Measurements from ENCODE around the gene ACTR3C. TPM values are rescaled to one million over a fixed set of nuclear protein-coding genes. Genes with fewer than 3 reads are reported as not detected.
"Not testable (repeated sequence)": the region's sequence is repeated elsewhere in the genome, so short reads cannot be mapped to it uniquely, and the experiment has no call there.

ACTR3C gene
- total and polyA plus RNA-seq, 2 experiments from 2014 or later = 1.5 to 2.4 TPM

DNA sequence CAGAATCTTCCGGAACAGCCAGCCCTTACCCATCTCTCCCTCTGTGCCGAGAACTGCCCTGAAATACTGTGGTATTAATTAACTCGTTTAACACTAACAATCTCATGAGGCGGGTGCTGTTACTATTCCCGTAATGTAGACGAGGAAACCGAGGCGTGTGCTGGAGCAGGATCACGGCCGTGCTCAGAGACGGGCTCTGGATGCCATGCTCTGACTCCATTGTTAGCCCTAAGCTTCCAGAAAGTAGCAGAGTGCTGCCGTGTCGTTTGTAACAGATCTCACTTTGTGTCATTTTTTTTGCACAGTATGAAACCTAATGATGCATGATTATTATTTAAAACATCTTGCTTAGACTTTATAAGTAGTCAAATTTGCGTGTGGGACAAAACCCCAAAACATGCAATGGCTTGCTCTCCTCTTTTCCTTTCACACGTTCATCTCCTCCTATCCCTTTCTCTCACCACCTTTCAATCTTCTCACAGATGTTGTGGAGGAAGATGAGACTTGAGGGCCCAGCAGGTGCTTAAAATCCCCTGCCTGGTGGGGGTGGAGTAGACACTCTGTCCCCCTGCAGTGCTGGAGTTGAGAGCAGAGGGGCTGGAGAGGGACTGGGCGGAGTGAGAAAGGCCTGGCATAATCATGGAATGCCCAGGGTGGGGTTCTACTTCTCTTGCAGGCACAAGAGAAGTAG is 482 bp upstream of the ACTR3C start:
- no peak for TF ChIP-seq CTCF (IDR thresholded peaks at IDR 0.05; ENCODE audit: low read depth, low read length)
- H3K9me3 ChIP-seq (ENCODE audit: low read depth) = no peaks in the 10 kb centered on the region
- H3K4me1 ChIP-seq (ENCODE audit: low read depth) = no peaks in the 10 kb centered on the region
- peak overlapping the region; percentile 45 for H3K4me3 ChIP-seq
- DNase-seq (ENCODE audit: low read depth in 1 of 2, low spot score in 1 of 2) = peak; percentile 21 to 22
- H3K27ac ChIP-seq = no peak overlapping the region
- H3K27me3 ChIP-seq = no peaks in the 10 kb centered on the region
- H3K36me3 ChIP-seq = no peaks in the 10 kb centered on the region

GRCh38 chr7:150322114-150322832 is 1.1 kb downstream of the ACTR3C start:
- no peaks in the 10 kb centered on the region for H3K4me1 ChIP-seq (ENCODE audit: low read depth)
- TF ChIP-seq CTCF (IDR thresholded peaks at IDR 0.05; ENCODE audit: low read depth, low read length) = no peak
- H3K27me3 ChIP-seq = no peaks in the 10 kb centered on the region
- peak overlapping the region; percentile 45 for H3K4me3 ChIP-seq
- DNase-seq (ENCODE audit: low read depth in 1 of 2, low spot score in 1 of 2) = no peak
- H3K9me3 ChIP-seq (ENCODE audit: low read depth) = no peaks in the 10 kb centered on the region
- H3K36me3 ChIP-seq = no peaks in the 10 kb centered on the region
- H3K27ac ChIP-seq = no peak overlapping the region

DNA sequence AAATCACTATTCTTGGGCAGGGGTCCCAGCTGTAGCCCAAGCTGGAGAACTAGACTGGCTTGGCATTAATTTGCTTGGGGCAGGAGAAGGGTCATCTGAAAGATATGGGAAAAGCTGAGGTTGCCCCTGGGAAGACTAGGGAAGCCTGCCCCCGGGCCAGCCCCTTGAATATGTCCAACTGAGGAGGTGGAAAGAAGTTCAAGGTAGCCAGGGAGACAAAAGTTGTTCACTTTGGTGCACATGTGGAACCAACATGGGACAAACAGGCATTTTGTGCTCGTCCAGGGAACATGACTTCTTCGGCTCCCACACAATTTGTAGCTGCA is 1.6 kb downstream of the ACTR3C start:
- DNase-seq (ENCODE audit: low read depth in 1 of 2, low spot score in 1 of 2) = no peak
- H3K27me3 ChIP-seq = no peaks in the 10 kb centered on the region
- H3K9me3 ChIP-seq (ENCODE audit: low read depth) = no peaks in the 10 kb centered on the region
- H3K4me1 ChIP-seq (ENCODE audit: low read depth) = no peaks in the 10 kb centered on the region
- H3K36me3 ChIP-seq = no peaks in the 10 kb centered on the region
- no peak for TF ChIP-seq CTCF (IDR thresholded peaks at IDR 0.05; ENCODE audit: low read depth, low read length)
- no peak overlapping the region for H3K4me3 ChIP-seq
- no peak overlapping the region for H3K27ac ChIP-seq

GRCh38 chr7:150317748-150318444 is 5.4 kb downstream of the ACTR3C start:
- peak in 1 of 2 donors; percentile 95 for DNase-seq (ENCODE audit: low read depth in 1 of 2, low spot score in 1 of 2)
- H3K4me1 ChIP-seq (ENCODE audit: low read depth) = no peaks in the 10 kb centered on the region
- H3K27ac ChIP-seq = no peak overlapping the region
- no peak for TF ChIP-seq CTCF (IDR thresholded peaks at IDR 0.05; ENCODE audit: low read depth, low read length)
- no peaks in the 10 kb centered on the region for H3K36me3 ChIP-seq
- H3K4me3 ChIP-seq = no peak overlapping the region
- no peaks in the 10 kb centered on the region for H3K27me3 ChIP-seq
- no peaks in the 10 kb centered on the region for H3K9me3 ChIP-seq (ENCODE audit: low read depth)

GRCh38 chr7:150316987-150317386 is 6.4 kb downstream of the ACTR3C start:
- not testable (repeated sequence) for H3K9me3 ChIP-seq (ENCODE audit: low read depth); H3K27me3 ChIP-seq; H3K4me1 ChIP-seq (ENCODE audit: low read depth)

More at GRCh38 chr7:150316987-150317386, 6.4 kb downstream of the ACTR3C start:
- not testable (repeated sequence) for H3K36me3 ChIP-seq; DNase-seq (ENCODE audit: low read depth in 1 of 2, low spot score in 1 of 2); H3K27ac ChIP-seq; H3K4me3 ChIP-seq

Measured in cardiac muscle cell (in vitro differentiated cells and primary cell).